ENCODE data around the gene LRFN3.

DNA sequence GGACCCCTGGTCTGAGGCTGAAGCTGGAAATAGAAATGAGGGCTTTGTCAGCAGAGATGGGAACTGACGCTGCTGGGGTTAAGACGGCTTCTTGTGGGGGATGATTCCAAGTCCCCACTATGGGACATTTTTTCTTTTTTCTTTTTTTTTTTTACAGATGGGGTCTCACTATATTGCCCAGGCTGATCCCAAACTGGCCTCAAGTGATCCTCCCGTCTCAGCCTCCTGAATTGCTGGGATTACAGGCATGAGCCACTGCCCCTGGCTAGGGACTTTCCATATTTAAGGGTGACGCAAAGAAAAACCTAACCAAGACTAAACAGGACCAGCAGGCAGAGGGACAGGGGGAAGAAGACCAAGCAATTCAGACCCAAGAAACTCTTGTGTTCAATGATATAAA is 10.0 kb downstream of the LRFN3 start:
- TF ChIP-seq CTCF (IDR thresholded peaks at IDR 0.05) (no peak), POLR2A (IDR thresholded peaks at IDR 0.05) (no peak)

Data from testis (tissue), 2 donors.